Right renal pelvis (tissue), 4 donors: ENCODE results near the gene PSME3. TPM values are rescaled to one million over a fixed set of nuclear protein-coding genes. Genes with fewer than 3 reads are reported as not detected.

Source experiments
- DNase-seq, 4 donors: peaks; one replicate each; pipeline ENCODE4 v3.0.0-alpha.2; 2013; ENCODE audit warnings: low read depth in 4 of 4, low spot score in 3 of 4, missing footprints in 1 of 4
- polyA plus RNA-seq, 4 donors: library from polyadenylated mRNA; unstranded; fragments of 120-200 nt; gene quantifications; one replicate each; pipeline ENCODE4 v1.2.1, GENCODE V29; 2013; ENCODE audit not compliant: insufficient read length in 4 of 4

PSME3 gene
- polyA plus RNA-seq, 4 donors = 107 to 121 (median 119) TPM

GRCh38 chr17:42814633-42815399 is 18.4 kb upstream of the PSME3 start:
- no peak for DNase-seq

GRCh38 chr17:42817866-42818265 is 15.3 kb upstream of the PSME3 start:
- no peak for DNase-seq

DNA sequence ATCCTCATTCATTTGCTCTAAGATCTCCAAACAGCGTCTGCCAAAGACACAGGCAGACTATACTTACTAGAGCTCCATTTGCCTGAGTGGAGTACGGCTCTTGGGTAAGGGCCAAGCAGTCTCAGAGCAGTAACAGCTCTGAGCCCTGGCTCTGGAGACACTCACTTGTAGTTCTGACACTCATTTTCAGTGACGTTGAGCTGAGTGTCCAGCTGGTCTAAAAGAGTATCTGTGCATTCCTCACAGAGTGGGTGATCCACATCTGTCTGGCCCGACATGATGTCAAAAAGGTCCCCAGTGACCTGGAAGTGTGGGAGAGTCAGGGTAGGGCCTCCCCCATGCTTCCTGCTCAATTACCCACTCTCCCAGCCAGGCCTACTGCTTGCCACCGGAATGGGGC is 14.8 kb upstream of the PSME3 start:
- DNase-seq = no peak

GRCh38 chr17:42819939-42820535 is 13.2 kb upstream of the PSME3 start:
- no peak for DNase-seq

DNA sequence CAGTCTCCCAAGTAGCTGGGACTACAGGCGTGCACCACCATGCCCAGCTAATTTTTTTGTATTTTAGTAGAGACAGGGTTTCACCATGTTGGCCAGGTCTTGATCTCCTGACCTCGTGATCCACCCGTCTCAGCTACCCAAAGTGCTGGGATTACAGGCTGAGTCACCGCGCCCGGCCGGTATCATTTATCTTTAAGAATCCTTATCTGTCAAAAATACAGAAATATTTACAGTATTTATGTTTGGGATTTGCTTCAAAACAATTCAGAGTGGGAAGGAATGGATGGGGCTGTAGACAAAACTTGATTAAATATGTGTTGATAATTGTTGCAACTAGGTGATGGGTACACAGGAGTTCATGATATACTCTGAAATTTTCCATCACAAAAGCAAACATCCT is 12.0 kb upstream of the PSME3 start:
- no peak for DNase-seq

- no peak for DNase-seq
These were observed 5.7 kb upstream of the PSME3 start for GRCh38 chr17:42827472-42827871.

DNA sequence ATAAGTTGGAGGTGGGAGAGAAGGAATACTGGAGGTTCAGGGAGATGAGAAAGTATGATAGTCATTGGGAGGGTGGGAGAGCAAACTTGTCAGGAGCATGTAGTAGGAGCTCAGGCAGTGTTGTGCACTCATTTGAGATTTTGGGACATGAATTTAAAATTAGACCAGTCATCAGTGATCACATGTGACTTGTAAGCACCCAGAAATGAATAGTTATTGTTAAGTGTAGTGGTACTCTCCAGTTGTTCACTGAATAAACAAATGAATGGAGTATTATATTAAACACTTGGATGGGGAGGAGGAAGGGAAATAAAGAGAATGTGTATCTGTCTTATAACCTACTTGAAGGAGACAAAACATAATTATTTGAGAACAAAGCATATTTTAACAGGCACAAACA is 2.2 kb upstream of the PSME3 start:
- no peak for DNase-seq

DNA sequence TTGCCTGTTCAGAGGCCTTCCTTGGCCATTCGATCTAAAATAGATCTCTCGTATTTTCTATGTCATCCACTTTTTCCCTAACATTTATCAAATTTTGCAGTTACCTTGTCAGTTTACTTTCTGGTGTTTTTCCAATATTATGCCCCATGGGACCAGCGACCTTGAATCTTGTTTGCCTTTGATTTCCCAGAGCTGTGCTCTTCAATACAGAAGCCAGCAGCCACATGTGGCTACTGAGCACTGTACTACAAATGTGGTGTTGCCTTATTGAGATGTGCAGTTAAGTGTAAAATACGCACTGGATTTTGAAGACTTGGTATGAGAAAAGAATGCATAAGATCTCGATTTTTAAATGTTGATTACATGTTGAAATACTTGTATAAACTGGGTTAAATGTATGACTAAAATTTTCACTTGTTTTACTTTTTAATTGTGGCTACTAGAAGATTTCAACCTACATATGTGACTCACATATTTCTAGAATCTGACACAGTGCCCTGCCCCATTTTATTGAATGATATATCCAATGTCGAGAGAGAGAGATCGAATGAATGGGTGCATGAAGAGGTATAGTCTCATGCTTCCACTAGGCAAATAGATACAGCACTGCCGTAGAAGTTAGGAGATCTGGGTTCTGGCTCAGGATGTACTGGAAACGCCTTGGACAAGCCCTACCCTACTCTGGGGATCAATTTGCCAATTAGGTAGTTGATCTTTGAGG is 824 bp upstream of the PSME3 start:
- DNase-seq = no peak

GRCh38 chr17:42833767-42834422 is 698 bp downstream of the PSME3 start:
- no peak for DNase-seq

DNA sequence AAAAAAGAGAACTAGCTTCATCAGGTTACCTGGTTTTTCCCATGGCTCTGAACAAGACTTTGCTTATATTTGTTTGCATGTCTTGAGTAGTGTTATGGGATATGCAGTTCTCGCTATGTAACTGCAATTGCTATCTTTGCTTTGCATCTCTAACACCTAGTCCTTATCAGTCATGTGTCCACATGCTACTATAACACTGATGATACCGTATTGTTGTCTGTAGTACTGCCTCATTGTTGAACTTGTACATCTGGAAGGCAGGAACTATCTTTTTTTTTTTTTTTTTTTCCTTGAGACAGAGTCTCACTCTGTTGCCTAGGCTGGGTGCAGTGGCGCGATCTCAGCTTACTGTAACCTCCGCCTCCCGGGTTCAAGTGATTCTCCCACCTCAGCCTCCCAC is 2.5 kb downstream of the PSME3 start:
- DNase-seq = no peak

DNA sequence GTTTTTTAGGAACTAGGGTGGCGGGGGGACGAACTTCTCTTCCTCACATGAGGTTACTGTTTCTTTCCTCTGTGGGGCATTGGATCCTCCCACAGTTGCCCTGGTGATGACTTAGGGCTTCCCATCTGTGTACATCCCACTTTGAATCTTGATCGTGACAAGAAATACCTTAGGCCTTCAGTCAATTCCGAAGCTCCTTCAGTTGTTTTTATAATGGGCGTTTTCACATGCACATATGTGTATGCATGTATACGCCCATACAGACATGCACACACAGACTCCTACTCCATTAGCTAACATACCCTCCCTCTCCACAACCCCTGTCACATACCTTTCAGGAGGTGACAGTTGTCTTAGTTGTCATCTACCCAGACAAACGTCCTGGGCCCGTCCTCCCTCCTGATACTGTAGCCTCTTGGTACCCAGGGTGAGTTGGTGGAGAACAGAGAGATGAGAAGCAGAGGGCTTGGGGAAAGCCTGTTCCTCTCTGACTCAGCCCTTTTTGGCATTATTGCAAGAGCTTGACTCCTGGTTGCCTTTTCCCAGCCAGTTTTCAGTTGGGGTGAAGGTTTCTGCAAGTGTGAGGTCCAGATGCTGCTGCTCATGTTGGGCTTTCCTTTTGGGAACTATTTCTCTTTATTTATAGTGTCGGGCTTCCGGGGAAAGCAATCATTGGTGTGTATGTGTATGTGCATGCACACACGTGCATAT is 8.9 kb downstream of the PSME3 start:
- DNase-seq = no peak

DNA sequence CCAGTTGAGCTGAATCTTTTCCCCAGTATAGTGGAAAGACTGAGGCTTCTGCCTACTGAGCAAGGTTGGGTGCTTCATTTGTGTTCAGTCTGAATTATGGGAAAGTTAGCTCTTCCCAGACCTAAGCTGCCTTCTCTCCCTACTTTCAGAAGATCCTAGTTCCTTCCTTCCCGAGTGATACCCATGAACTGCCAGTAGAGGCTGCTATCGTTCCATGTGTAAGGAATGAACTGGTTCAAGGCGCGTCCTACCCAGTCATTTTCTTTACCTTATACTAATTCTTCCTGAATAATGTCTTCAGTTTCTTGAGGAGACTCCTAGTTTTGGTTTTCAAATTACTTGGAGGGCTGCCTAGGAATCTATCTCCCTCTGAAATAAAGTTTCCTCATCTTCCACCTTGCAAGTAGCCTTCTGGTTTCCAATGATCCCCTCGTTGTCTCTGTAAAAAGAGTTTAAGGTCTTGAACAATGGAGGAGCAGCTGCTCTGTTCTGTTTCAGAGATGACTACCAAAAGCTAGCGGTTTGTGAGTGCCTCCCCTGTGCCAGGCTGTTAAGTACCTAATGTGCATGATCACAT is 10.2 kb downstream of the PSME3 start:
- DNase-seq = no peak

DNA sequence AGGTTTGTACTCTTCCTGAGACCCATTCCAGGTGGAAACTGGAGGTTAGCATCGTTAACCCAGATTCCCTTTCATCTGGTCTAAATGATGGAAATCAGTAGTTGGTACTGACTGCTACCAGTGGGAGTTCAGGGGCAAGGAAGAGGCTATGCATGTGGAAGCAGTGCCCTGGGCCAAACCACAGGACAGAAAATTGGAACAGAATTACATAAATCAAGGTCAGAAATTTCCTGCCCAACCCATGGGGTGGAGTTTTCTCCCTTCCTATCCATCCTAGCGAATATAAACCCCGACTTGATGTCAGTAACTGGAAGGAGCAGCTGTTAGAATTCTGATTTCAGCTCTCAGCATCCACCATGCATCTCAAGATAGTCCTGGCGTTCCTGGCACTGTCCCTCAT is 11.1 kb downstream of the PSME3 start, which contains the start of gene AOC2:
TSS of gene AOC2 (plus strand) at position 310 of the 400 bp plus-strand sequence. CDS start at position 357, 47 bp downstream.
- DNase-seq = no peak

- DNase-seq = no peak
These were observed 11.8 kb downstream of the PSME3 start for GRCh38 chr17:42844761-42845555.

DNA sequence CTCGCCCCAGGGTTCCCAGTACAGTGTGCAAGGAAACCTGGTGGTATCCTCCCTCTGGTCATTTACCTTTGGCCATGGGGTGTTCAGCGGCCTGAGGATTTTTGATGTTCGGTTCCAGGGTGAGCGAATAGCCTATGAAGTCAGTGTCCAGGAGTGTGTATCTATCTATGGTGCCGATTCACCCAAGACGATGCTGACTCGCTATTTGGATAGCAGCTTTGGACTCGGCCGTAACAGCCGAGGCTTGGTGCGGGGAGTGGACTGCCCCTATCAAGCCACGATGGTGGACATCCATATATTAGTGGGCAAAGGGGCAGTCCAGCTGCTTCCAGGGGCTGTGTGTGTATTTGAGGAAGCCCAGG is 12.3 kb downstream of the PSME3 start:
- no peak for DNase-seq

GRCh38 chr17:42845918-42846593 is 12.9 kb downstream of the PSME3 start:
- no peak for DNase-seq

DNA sequence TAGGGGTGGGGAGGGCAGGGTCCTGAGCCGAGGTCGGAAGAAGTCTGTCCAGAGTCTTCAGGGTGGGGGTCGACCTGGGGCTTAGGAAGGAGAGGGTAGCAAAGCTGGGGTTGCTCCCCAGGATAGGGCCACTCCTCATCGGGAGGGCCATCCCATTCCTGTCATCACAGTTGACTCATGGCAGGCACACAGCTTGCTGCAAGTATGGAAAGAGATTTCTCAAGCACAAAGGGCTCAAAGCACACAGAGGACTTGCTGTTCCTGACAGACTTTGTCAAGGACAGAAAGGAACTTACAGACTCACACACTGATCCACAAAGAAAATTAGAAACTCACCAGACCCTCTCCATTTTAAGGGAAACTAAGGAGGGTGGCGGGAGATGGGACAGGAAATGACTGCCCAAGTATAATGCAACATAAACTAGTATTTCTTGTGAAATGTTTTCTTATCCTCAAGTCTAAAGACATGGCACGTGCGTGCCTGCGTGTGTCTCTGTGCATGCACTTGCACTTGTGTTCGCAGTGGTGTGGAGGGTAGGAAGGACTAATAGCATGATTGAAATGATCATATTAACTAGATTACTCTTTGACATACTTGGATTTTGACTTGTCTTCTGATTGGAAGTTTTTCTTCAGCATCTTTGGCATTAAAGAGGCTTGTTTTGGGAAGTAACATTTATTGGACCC is 13.5 kb downstream of the PSME3 start:
- no peak for DNase-seq

DNA sequence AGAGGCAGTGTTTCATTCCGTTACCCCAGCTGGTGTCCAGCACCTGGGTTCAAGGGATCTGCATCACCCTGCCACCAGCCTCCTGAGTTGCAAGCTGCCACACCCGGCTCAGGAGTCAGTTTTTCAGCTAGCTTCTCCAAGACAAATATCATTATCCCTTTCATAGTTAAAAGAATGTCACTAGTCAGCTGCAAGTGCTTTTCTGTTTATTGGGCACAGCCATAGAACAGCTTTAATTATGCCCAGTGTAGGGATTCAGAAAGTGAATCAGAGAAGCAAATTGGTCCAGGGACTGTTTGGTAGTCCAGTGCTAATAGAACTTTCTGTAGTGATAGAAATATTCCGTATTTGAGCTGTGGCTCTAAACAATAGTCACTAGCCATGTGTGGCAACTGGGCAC is 14.9 kb downstream of the PSME3 start:
- DNase-seq = no peak
